HG03045 (cell line): ENCODE measurements around the gene PARD3B.

ENCODE experiments used
- ATAC-seq: cut with Tn5 transposase; IDR thresholded peaks from one replicate; pipeline ENCODE4 v1.9.1; 2021; ENCODE audit warnings: mild to moderate bottlenecking, moderate library complexity; ENCODE audit not compliant: unreplicated experiment

Gene PARD3B

DNA sequence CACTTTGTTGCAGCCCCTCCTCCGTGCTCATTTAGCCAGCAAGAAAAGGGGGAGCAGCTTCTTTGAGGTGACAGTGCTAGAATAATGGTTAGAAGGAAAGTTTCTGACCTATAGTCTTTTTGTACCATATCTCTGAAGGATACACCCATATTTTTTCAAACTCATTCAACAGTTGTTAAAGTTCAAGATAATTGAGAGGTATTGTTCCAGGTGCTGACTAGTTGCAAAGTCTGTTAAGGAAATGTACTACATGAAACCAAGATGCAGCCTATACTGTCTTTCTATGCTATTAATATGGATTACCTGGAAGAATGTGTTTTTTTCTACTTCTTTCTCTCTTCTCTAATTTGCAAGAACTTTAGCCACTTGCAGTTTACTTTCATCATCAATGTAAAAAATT lies 495.0 kb downstream of the PARD3B start:
- ATAC-seq, result no peak

DNA sequence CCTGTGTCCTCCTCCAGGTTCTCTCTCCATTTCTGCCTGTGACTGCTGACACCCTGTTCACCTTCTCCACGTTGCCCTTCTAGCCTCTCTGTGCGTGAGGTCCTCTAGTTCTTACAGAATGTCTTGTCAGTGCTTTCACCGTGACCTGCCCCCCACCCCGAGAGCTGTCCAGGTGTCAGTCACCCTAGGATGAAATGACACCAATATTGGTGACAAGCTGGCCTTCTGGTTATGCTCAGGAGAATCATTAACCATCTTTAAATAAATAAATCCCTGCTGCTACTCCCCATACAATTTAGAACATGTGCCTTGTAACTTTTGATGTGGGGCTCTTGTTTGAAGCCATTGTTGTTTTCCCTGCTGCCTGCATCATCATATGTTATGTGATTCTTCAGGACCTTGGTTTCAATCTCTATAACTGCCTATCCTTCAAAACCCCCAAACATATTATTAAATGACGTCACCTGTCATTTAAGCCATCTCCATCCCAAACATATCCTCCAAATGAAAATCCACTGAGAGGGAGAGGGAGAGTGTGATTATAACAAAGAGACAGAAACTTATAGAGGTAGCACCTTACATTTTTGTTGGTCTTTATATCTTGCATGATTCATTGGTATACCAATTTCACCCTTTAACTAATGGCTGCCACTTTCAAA lies 496.3 kb downstream of the PARD3B start:
- no peak for ATAC-seq

DNA sequence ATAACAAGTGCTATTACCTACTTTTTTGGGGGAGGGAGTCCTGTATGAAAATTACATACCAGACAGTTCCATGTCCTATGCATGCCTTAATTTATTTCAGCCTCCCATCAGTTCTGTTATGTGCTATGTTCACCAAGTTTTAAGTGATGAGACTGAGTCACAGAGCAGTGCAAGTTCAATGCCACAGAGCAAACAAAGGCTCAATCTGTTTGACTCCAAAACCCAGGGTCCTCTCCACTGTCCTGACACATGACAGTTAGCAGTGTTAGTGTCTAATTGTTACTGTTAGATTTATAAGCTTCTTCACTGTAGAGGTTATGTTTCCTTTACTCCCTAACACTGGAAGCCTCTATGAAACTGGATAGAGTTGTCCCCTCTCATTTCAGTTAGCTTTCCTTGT lies 498.0 kb downstream of the PARD3B start:
- ATAC-seq, result no peak

DNA sequence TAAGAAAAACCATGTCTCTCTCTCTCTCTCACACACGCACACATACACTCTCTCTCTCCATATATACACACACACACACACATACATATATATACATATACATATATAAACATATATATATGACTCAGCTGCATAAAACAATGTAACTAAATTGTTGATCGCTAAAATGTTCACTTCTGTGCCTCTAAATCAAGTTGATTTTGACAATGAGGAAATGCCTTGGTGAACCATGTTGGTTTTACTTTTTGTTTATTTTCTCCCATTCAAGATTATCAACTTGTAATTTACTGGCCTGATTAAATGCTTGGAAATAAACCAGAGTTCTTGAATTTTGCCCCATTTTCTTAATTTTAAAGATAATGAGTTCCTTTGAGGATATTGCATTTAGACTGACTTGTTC lies 500.4 kb downstream of the PARD3B start:
- ATAC-seq, result no peak

DNA sequence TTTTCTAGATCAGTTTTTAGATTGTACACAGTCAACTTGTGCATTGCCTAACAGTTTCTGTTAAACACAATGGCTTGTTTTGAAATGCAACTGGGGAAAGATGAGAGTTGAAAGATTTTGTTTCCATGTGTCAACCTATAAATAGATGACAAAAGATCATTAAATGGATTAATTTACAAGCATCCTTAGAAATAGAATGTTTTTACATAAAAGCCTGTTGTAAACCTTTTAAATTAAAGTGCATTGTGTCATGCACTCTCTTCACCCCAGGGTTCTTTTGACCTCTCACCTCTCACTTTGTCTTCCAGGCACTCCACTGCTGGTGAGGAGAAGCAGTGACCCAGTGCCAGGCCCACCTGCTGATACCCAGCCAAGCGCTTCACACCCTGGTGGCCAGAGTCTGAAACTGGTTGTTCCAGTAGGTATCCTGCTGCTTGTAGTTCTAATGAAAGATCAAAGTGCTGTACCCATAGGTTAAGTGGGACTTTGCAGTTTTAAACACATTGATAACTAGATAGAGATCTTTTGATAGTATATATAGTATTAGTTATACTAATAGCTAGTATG lies 502.1 kb downstream of the PARD3B start:
- ATAC-seq, result no peak

DNA sequence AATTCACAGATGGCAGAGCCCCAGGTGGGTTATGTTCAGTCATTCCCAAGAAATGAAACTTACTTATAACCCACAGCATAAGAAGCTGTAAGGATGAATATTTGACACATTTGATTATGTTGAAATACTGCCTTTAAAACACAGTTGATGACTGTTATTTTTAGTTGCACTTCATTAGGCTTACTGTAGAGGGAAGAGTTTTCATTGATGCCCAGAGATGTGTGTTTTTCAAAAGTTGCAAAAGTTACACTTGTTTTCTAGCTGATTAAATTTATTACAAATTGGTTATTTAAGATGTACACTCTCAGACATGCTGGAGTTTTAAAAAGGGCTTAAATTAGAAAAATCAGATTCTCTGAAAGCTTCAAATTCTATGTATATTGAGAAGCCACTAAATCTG lies 506.1 kb downstream of the PARD3B start:
- ATAC-seq, result no peak

DNA sequence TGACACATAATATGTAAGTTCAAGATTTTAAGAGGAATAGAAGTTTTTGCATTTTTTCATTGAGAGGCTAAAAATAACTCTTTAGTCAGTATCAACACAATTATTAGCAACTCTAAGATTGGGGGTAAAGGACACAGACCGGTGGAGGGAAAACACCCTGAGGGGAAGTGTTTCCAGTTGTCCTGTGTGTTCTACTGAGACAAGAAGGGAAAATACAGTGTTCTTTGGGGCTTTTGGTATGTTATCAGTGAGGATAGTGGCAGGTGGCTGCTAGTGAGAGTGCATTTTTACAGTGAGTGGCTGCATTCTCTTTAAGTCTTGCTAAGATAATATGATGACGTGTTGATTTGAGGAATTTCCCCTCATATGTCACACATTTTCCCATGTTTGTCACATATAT lies 507.5 kb downstream of the PARD3B start:
- no peak for ATAC-seq

DNA sequence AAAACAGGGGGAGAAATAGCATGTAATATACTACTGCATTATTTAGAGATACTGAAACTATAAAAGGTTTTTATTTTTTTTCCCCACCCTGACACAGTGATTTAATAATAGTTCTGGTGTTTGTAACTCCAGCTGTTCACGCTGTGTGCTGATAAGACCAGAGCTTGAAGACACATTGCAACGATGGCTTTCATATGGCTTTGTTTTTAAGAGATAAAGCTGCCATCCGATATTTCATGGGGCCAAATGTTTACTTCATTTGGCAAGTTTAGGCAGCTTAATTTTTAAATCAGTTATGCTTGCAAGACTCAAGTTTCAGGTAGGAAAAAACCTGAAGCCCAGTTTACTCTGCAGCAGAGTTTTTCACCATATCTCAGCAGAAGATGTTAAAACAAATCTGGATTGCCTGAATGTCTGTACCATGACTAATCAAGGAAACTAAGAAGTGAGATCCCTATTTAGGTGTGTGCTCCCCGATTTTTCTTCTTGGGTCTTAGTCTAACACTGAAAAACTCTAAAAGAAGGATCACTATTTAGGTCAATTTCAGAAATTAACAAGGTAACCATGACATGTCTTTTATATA lies 508.6 kb downstream of the PARD3B start:
- ATAC-seq, result no peak

DNA sequence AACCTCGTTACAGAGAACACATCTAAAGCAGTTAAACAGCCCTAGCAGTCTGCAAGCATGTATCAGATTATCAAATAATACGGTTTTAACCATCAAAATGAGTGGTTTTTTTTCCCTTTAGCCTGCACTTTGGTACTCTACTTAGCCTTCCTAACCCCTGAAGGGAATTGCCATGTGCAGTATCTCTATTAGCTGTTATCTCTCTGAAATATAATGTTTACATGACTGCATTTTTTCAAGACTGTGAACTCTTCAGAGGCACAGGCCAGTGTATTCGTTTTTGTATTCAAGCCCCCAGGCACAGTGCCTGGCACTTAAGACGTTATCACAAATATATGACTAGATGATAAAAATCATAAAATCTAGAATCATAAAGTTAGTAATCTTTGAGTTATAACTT lies 509.5 kb downstream of the PARD3B start:
- ATAC-seq, result no peak

DNA sequence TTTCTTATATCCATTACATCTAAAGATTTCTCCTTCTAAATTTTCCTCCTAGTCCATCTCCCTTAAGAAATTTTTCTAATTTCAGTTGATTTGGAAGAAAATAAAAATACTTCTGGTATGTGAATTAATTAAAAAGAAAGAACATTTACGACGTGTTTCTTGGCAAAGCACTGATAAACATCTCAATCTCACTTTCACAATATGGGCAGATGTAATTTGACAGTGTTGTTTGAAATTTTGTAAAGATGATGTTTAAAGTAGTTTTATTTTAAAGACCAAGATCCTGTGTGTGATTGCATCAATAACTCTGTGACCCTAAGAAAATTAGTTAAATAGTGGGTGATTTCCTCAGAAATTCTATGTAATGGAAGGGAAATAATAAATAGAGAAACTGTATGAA lies 510.0 kb downstream of the PARD3B start:
- no peak for ATAC-seq

DNA sequence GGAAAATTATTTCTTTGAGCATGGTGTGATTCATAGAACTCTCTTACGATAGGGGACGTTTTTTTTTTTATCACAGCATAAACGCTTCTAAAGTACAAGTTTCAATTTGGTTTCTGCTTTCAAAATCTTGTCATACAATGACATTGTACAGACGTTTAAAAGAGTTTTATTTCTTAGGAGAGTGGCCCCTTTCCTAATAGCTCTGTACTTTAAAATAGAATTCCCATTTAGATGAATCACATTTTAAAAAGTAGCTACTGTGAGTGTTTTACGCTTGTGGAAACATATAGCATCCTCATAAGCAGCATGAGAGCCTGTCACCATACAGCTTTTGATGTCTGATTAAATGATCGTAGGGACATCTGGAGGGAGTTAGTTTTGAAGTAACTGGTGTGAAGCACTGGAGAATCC lies 510.9 kb downstream of the PARD3B start:
- ATAC-seq, result no peak

DNA sequence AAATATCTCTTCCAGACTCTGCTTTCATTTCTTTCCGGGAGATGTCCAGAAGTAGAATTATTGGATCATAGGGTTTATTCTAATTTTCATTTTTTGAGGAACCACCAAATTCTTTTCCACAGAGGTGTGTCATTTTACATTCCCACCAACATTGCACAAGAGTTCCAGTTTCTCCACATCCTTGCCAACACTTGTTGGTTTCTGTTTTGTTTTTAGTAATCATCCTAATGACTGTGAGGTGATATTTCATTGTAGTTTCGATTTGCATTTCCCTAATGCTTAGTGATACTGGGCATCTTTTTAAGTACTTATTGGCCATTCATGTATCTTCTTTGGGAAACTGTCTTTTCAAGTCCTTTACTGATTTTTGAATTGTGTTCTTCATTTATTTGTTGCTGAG lies 513.1 kb downstream of the PARD3B start:
- ATAC-seq, result no peak

DNA sequence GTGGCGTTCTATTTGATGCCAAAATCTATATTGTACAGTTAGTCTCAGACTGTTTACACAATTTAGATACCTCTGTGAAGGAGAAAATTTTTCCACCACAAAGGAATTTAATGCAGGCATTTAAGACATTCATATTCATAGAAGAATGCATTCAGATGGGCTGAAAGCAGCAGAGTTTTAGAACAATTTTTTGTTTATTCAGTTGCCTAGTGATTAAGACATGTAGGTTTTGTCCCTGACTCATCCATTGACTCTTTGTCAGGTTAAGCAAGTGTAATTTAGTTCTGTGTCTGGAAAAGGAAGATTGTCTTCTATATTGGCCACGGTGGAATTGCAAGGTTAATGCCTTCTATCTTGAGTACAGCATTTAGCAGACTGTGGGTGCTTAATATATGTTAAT lies 515.0 kb downstream of the PARD3B start:
- ATAC-seq, result no peak

DNA sequence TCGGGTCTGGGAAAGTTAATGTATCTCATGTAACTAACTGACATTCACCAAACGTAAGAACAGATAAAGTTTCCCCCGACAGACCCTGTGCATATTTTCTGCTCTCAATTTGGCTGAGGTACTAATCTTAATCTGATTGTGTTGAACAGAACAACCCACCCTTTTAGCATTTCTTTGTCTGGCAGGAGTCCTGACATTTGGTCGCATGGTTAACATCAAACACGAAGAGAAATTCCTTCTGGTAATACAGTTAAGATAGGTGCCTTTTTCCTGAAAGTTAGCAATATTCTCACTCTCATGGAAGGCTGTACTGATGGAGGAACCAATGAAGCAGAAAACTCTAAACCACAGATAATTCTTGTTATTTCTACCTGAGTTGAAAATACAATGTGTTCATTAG lies 520.8 kb downstream of the PARD3B start:
- no peak for ATAC-seq

DNA sequence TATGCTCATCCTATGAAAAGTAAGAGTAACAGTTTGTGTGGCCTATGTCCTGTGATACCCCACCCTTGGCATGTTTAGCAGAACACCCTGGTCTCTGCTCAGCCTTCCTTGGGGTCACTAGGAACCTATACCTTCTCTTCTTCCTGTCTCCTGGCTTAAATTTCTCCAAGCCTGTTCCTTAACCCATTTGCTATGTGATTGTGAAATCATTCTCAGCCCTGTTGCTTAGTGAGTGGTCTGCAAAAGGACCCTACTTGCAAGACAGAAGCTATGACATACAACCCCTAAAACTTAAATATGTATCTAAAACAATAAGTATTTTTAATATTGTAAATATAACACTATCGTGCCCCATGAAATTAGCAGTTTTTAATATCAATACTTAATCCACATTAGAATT lies 524.7 kb downstream of the PARD3B start:
- no peak for ATAC-seq

DNA sequence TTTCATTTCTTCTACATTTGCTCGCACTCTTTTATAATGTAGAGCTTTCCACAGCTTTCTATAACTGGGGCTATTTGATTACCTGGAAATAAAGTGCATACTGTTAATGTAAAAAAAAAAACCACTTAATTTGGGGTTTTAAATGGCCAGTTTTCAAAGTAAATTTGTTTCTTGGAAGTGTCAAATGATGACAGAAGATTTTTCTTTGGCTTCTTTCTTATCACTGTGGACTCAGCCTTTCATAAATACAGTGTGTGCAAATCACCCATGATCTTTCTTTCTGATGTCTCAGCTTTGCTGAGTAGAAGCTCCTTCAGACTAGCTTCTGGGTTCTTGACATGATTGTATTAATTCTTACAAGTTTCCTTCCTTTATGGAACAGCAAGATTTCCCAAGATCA lies 525.6 kb downstream of the PARD3B start:
- ATAC-seq, result no peak

DNA sequence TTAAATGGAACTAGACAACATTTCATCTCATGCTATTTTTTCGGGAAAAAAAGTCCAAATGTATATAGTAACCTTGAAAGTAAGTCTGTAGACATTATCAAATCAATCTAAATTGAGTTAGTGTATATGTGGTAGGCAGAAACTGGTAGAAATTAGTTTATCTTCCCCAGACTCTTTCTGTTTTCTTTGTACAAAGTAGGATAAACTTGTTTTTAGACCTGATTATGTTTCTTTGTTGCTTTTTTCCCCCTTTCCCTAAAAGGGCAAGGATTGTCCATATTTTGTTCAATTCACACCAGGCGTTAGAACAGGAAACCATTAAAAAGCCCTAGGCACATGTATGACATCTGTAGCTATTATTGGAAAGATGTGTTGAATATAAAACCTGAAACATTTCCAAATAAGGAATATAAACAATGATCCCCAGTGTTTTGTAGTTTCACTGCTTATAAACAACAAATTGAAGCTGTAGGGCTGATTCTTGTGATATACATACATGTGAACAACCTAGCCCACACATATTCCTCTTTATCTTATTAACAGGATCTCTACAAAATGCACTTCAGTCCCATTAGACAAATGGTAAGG lies 528.3 kb downstream of the PARD3B start:
- no peak for ATAC-seq

DNA sequence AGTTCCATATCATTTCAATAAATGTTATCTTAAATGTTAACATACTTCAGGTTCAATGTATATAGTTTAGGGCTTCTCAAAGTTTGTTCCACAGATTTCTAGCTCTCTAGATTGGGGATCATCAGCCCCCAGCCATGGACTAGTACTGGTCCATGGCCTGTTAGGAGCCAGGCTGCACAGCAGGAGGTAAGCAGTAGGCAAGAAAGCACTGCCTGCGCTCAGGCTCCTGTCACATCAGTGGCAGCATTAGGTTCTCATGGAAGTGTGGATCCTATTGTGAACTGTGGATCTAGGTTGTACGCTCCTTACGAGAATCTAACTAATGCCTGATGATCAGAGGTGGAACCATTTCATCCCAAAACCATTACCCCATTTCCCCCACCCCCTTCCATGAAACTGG lies 531.1 kb downstream of the PARD3B start:
- no peak for ATAC-seq

DNA sequence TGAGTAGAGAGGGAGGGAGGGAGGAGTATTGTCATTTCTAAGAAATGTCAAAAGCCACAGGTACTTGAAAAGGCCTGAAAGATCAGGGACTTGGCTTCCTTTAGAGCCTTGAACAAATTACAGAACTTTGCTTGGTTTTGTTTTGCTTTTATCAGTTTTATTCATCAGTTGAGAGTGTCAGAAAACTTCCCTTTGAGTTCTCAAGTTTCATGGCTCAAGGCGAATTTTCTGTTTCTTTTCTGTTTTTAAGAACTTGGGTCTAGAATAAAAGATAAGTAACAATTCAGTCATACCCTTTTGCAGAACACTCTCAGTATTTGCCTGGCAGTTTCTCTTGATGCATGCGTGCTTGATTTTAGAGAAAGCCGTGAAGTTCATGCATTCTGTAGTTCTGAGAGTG lies 531.9 kb downstream of the PARD3B start:
- no peak for ATAC-seq

DNA sequence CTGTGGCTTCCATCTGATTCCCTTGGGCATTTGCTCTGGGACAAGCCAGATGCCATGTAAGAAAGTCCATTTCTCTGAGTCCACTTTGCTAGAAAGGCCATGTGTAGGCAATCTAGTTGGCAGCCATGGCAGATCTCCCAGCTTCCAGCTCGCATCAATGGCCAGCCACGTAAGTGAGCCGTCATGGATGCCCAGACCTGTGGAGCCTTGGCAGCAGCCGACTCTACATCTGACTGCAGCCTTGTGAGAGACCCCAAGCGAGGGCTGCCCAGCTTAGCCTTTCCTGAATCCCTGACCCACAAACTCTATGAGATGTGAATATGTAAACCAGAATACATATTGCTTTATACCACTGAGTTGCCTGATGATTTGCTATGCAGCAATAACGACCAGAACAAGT lies 533.5 kb downstream of the PARD3B start:
- no peak for ATAC-seq

DNA sequence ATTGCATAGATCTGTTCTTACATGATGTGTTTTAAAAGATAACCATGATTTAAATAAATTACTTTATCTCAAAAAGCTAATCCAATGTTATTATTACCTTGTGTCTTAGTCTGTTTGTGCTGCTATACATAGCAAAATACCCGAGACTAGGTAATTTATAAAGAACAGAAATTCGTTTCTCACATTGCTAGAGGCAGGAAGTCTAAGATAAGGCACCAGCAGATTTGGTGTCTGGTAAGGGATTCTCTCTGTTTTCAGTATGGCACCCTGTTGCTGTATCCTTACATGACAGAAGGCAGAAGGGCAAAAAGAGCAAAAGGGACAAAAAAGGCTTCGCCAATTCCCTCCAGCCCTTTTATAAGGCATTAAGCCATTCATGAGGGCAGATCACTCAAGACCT lies 533.9 kb downstream of the PARD3B start:
- no peak for ATAC-seq

DNA sequence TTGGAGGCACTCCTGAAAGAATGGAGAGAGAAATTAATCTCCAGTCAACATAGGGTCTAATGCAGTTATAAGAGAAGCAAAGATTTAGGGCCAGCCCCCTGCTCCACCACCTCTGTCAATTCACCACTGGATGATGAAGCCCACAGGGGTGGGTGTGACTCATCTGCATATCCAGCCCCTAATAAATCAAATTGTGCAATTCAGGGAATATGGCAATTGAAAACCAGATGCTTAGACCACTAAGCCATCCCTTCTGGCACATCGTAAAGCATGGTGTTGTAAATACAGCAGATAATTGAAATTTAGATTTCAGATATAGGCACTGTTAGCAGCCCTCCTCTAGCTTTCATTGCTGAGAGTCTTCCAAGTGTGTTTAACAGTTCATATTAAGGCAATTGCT lies 541.4 kb downstream of the PARD3B start:
- ATAC-seq, result no peak
